Common myeloid progenitor, CD34-positive (primary cell): ENCODE results near the gene VPS51.
A peak's percentile ranks its signal among the peaks of the same experiment; 100 is the strongest.

ENCODE experiments used
- CTCF ChIA-PET: fragments of 350-600 bp; sonication (Branson Sonifier 250); formaldehyde crosslinking; loops from one replicate; lab custom pipeline; 2021; ENCODE audit warnings: antibody characterized with exemption; lab: Charles Lee
- POLR2A ChIA-PET: fragments of 350-600 bp; sonication (Branson Sonifier 250); formaldehyde crosslinking; loops from one replicate; lab custom pipeline; 2021; ENCODE audit warnings: antibody characterized with exemption; lab: Charles Lee
- DNase-seq, 3 donors: peaks; one replicate each; pipeline versions ENCODE4 v3.0.0 to v3.0.0-alpha.2; 2013
- H3K27ac ChIP-seq, 2 experiments: 1 replicate in 1 of 2; 2 replicates in 1 of 2; pipeline ENCODE4 v1.7.0; 2013; ENCODE audit warnings: inconsistent platforms in 2 of 2, low read length in 2 of 2, mild to moderate bottlenecking in 2 of 2, low read depth in 1 of 2, moderate library complexity in 1 of 2; ENCODE audit not compliant: severe bottlenecking in 2 of 2, insufficient read depth in 1 of 2, poor library complexity in 1 of 2
- H3K27me3 ChIP-seq, 5 experiments: replicated peaks in 2 of 5; 1 replicate in 3 of 5; 2 replicates in 2 of 5; pipeline versions ENCODE4 v1.6.1 to v1.7.0; 2013; ENCODE audit warnings: low read length in 4 of 5, mild to moderate bottlenecking in 2 of 5, moderate library complexity in 2 of 5, inconsistent platforms in 1 of 5; ENCODE audit not compliant: insufficient read depth in 5 of 5, control insufficient read depth in 4 of 5
- H3K36me3 ChIP-seq, 4 experiments: 1 replicate in 2 of 4; 2 replicates in 2 of 4; pipeline versions ENCODE4 v1.6.1 to v1.7.0; 2013; ENCODE audit warnings: low read length in 3 of 4, control low read depth in 1 of 4, mild to moderate bottlenecking in 1 of 4; ENCODE audit not compliant: control insufficient read depth in 4 of 4, insufficient read depth in 4 of 4
- H3K4me1 ChIP-seq, 4 experiments: 1 replicate in 3 of 4; 2 replicates in 1 of 4; pipeline versions ENCODE4 v1.6.1 to v1.7.1; 2013; ENCODE audit warnings: low read length in 3 of 4, mild to moderate bottlenecking in 3 of 4, control low read depth in 1 of 4, inconsistent platforms in 1 of 4, moderate library complexity in 1 of 4; ENCODE audit not compliant: control insufficient read depth in 4 of 4, insufficient read depth in 4 of 4; ENCODE audit errors: control extremely low read depth in 1 of 4
- H3K4me3 ChIP-seq, 7 experiments: 1 replicate in 4 of 7; 2 replicates in 3 of 7; pipeline versions ENCODE4 v1.5.1 to v1.7.0; 2013; ENCODE audit warnings: mild to moderate bottlenecking in 7 of 7, low read length in 6 of 7, moderate library complexity in 6 of 7, inconsistent platforms in 2 of 7, low read depth in 2 of 7, control low read depth in 1 of 7; ENCODE audit not compliant: insufficient read depth in 4 of 7, control insufficient read depth in 1 of 7; ENCODE audit errors: extremely low read depth in 1 of 7
- H3K9me3 ChIP-seq, 5 experiments: 1 replicate in 4 of 5; 2 replicates in 1 of 5; pipeline versions ENCODE4 v1.6.1 to v1.7.1; 2013; ENCODE audit warnings: low read length in 4 of 5, mild to moderate bottlenecking in 2 of 5, inconsistent platforms in 1 of 5, low read depth in 1 of 5, moderate library complexity in 1 of 5; ENCODE audit not compliant: control insufficient read depth in 4 of 5, insufficient read depth in 2 of 5; ENCODE audit errors: control extremely low read depth in 1 of 5
- WGBS: methylation state at CpG from one replicate; pipeline ENCODE4 v1.1.5; 2013; ENCODE audit not compliant: insufficient coverage; 5-methylcytosine and 5-hydroxymethylcytosine counted together

The VPS51 gene

DNA sequence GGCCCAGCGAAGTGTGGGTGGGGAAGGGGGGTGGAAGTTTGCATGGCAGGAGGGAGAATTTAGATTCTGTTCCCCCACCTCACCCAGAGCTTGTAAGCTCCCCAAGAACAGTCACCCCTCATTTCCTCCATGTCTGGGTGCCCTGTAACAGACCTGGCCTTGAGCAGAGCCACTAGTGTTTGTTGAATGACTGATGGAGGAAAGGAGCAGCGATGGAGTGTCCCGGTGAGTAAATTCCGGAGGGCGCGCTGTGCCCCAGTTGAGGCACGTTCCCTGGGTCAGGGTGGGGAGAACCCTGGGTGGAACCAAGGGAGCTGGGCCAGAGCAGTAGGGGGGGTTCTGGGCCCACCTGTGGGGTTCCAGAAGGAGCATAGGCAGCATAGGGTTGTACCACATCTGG lies 38.5 kb upstream of the VPS51 start:
- no peak for DNase-seq
- no peaks in the 10 kb centered on the region for H3K36me3 ChIP-seq
- no peak overlapping the region for H3K27ac ChIP-seq
- 98% methylated on average over 4 of the region's 7 CpGs for WGBS
- peaks cover 0 to 22% (median 18%) of the 10 kb centered on the region in 4 experiments for H3K4me1 ChIP-seq
- H3K4me3 ChIP-seq = no peak overlapping the region
- H3K9me3 ChIP-seq = no peaks in the 10 kb centered on the region
- POLR2A ChIA-PET = interaction anchor here (0.7 kb wide), 1 partner anchor 12 kb away, joined by 4 read pairs; no protein-coding TSS in a partner anchor
- CTCF ChIA-PET = interaction anchor here (1.2 to 2.0 kb wide), 4 partner anchors 9 to 61 kb away, joined by 3 to 4 read pairs (median 4); partner anchors contain the start of gene BATF2
- H3K27me3 ChIP-seq = no peaks in the 10 kb centered on the region

DNA sequence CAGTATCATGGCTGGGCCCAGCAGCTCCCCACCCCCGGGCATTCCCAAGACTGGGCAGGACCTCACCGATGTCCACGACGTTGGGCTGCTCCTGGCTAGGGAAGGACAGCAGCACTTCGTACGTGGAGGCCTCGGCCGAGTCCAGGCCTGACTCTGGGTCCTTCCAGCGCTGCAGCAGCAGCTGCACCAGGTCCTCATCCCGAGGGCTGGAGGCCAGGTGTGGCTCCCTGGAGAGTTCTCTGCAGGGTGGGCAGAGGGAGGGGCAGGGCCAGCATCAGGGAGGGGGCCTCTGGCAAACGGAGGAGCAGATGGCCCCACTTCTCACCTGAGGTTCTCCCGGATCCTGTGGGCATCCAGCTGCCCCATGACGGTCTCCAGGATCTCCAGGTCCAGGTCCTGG lies 38.0 kb upstream of the VPS51 start:
- H3K27me3 ChIP-seq = no peaks in the 10 kb centered on the region
- H3K27ac ChIP-seq = no peak overlapping the region
- POLR2A ChIA-PET = interaction anchor here (0.7 kb wide), 1 partner anchor 11 kb away, joined by 4 read pairs; no protein-coding TSS in a partner anchor
- peaks cover 0 to 22% (median 17%) of the 10 kb centered on the region in 4 experiments for H3K4me1 ChIP-seq
- CTCF ChIA-PET = interaction anchor here (1.2 to 2.0 kb wide), 7 partner anchors 8 to 170 kb away, joined by 3 to 7 read pairs (median 3); partner anchors contain the start of genes BATF2 and SAC3D1
- 93% methylated on average over 11 of the region's 13 CpGs for WGBS
- H3K9me3 ChIP-seq = no peaks in the 10 kb centered on the region
- H3K36me3 ChIP-seq = no peaks in the 10 kb centered on the region
- DNase-seq = no peak
- no peak overlapping the region for H3K4me3 ChIP-seq

DNA sequence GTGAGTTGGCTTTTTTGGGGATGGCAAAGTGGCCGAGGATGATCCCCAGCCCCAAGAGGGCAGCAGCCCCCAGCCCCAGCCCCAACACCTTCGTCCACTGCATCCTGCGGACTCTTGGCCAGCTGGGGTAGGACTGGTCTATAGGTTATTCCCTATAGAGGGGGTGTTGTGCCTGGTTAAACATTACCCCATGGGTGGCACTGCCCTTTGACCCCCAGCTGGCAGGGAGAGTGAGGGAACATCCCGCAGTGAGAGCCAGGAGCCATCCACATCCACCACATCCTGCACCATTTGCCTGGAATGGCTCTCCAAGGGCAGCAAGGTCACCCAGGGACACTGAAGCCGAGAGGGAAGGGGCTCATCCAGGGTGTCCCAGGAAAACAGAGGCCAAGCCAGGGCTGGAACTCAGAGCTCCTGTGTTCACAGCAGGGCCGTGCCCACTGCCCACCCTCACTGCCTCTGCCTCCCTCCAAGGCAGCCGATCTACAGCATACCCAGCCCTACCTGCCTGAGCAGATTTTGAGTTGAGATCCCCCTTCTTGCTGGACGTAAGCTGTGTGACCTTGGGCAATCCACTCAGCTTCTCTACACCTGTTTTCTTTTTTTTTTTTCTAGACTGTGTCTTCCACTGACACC lies 37.5 kb upstream of the VPS51 start, which contains the start of gene NAALADL1:
Gene NAALADL1, minus strand, starts transcription at position 135 of the 636 bp plus-strand sequence. Its CDS starts 32 bp downstream, at position 103.
- Histone ChIP-seq H3K9me3 (no peaks in the 10 kb centered on the region), H3K27me3 (no peaks in the 10 kb centered on the region), H3K4me1 (peaks cover 0 to 19% (median 12%) of the 10 kb centered on the region in 4 experiments), H3K36me3 (no peaks in the 10 kb centered on the region), H3K27ac (no peak within 1 kb of the TSS), H3K4me3 (no peak within 1 kb of the TSS)
- ChIA-PET CTCF (interaction anchor here (0.8 to 1.9 kb wide), 6 partner anchors 10 to 171 kb away, joined by 3 to 7 read pairs (median 4); partner anchors contain the start of gene SAC3D1), POLR2A (no interaction called here)
- 95% methylated on average over 5 of the region's 8 CpGs for WGBS
- DNase-seq = no peak

DNA sequence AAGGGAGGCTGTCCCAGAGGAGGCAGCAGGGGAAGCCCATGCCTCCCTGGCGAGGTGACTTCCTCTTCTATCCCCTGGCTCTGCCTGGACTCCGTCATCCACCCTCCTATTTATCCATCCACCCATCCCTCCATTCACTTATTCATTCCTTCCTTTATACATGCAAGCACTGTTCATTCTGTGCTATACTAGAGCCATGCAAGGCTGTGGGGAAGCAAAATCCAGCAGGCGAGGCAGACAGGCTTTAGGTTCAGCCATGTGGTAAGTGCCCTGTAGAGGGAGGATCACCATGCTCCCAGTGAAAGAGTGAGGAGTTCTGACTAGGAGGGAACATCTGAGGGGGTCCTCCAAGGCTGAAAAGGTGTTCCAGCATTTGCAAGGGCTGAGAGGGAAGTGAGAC lies 36.5 kb upstream of the VPS51 start:
- H3K27ac ChIP-seq = no peak overlapping the region
- H3K4me3 ChIP-seq = no peak overlapping the region
- no peaks in the 10 kb centered on the region for H3K27me3 ChIP-seq
- peaks cover 0 to 9% (median 2%) of the 10 kb centered on the region in 4 experiments for H3K4me1 ChIP-seq
- H3K9me3 ChIP-seq = no peaks in the 10 kb centered on the region
- no peak for DNase-seq
- ChIA-PET POLR2A (no interaction called here), CTCF (interaction anchor here (1.1 to 1.8 kb wide), 2 partner anchors 15 to 18 kb away, joined by 6 to 7 read pairs; partner anchors contain the start of gene SAC3D1)
- H3K36me3 ChIP-seq = no peaks in the 10 kb centered on the region
- 83% methylated on average over 2 of the region's 3 CpGs for WGBS

DNA sequence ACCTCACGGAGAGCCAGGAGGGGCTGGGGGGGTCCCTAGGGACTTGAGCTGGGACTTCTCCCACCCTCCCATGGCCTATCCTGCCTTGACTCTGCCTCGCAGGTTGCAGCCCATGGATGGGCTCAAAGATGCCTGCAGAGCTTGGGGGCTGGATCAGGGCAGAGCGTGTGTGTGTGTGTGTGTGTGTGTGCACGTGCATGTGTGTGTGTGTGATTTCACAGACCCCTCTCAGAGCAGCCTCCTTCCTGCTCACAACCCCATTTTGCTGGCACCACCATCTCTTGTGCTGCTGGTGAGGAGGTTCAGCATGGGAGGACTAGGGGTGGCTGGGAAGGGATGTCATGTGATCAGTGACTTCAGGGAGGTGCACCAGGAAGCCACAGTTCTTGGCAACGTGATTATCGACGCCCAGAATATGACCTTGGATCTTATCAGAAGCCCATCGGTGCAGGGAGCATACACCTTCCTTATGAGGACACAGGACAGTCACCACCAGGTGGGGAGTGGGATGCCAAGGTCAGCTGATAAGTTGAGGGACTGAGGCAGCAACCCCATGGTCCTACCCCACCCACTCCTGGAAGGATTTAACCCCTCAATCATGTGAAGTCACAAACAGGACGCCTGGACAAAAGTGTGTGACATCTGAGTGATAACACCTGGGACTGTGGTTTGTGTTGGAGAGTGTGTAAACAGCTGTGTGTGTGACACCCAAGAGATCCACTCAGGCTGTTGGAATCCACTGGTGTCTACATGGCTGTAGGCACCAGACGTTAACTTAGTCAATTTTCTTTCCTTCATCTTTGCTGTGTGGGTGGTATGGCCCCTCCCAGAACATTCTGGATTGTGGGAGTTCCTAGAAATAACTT lies 35.8 kb upstream of the VPS51 start:
- H3K27ac ChIP-seq = no peak overlapping the region
- H3K27me3 ChIP-seq = no peaks in the 10 kb centered on the region
- H3K9me3 ChIP-seq = no peaks in the 10 kb centered on the region
- WGBS = 92% methylated on average over 3 of the region's 10 CpGs
- no peak overlapping the region for H3K4me3 ChIP-seq
- H3K4me1 ChIP-seq = peaks cover 0 to 5% (median 0%) of the 10 kb centered on the region in 4 experiments
- ChIA-PET POLR2A (no interaction called here), CTCF (no interaction called here)
- no peak for DNase-seq
- H3K36me3 ChIP-seq = no peaks in the 10 kb centered on the region

DNA sequence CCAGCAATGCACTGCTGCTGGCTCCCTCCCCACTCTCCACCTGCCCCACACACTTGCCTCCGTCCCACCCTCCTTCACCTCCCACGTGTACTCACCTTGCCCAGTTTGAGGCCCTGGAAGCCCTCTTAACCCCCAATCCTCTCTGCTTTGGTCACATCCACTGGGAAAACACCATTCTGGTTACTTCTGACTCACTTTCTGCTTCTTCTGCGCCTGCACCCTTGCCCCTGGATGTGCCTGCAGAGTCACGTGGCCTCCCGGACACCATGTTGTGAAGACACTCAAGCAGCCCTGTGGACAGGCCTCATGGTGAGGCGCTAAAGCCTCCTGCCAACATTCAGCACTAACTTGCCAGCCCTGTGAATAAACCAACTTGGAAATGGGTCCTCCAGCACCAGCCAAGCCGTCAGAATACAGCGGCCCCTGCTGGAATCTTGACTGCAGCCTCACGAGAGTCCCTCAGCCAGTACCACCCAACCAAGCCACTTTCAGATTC lies 35.1 kb upstream of the VPS51 start:
- DNase-seq = peak in 2 of 3 donors; percentile 28 to 35
- peaks cover 0 to 5% (median 0%) of the 10 kb centered on the region in 4 experiments for H3K4me1 ChIP-seq
- no peak overlapping the region for H3K27ac ChIP-seq
- ChIA-PET CTCF (no interaction called here), POLR2A (interaction anchor here (0.6 kb wide), 1 partner anchor 1108 kb away, joined by 3 read pairs; no protein-coding TSS in a partner anchor)
- WGBS = 96% methylated on average over 6 of the region's 9 CpGs
- H3K36me3 ChIP-seq = no peaks in the 10 kb centered on the region
- no peaks in the 10 kb centered on the region for H3K9me3 ChIP-seq
- no peaks in the 10 kb centered on the region for H3K27me3 ChIP-seq
- no peak overlapping the region for H3K4me3 ChIP-seq
